Measurements from ENCODE around the gene TFAP2B.

Gene TFAP2B

DNA sequence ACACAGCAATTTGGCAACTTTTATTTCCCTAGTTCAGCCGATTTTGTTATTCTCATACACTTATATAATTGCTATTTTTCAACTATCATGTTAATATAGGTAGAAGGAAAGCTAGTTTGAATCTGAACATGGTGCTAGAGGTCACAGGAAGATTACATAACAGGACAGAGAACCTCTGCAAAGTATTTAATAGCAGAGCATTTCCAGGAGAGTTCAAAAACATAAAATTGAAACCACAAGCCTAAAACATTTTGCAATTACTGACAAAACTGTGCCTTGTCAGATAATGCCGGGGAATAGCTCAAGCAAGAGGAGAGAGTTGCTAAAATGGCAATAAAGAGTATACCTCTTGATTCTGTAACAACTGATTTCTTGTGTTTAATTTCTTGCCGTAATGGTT lies 70.8 kb downstream of the TFAP2B start:
- Histone ChIP-seq H3K4me3 (ENCODE audit: low read depth, low read length) (no peak overlapping the region), H3K36me3 (replicated peaks) (no peaks in the 10 kb centered on the region), H3K27ac (no peak overlapping the region), H3K27me3 (replicated peaks) (no peaks in the 10 kb centered on the region)
- DNase-seq, result no peak
- in situ Hi-C loops (cut with HindIII; ENCODE audit: low pct_ligation_motif_present, low sequenced_read_pairs), result no loop called here
- TF ChIP-seq, protein P1, sequence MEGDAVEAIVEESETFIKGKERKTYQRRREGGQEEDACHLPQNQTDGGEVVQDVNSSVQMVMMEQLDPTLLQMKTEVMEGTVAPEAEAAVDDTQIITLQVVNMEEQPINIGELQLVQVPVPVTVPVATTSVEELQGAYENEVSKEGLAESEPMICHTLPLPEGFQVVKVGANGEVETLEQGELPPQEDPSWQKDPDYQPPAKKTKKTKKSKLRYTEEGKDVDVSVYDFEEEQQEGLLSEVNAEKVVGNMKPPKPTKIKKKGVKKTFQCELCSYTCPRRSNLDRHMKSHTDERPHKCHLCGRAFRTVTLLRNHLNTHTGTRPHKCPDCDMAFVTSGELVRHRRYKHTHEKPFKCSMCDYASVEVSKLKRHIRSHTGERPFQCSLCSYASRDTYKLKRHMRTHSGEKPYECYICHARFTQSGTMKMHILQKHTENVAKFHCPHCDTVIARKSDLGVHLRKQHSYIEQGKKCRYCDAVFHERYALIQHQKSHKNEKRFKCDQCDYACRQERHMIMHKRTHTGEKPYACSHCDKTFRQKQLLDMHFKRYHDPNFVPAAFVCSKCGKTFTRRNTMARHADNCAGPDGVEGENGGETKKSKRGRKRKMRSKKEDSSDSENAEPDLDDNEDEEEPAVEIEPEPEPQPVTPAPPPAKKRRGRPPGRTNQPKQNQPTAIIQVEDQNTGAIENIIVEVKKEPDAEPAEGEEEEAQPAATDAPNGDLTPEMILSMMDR (IDR thresholded peaks at IDR 0.05; ENCODE audit: low read depth, low read length, missing control alignments), result no peak

DNA sequence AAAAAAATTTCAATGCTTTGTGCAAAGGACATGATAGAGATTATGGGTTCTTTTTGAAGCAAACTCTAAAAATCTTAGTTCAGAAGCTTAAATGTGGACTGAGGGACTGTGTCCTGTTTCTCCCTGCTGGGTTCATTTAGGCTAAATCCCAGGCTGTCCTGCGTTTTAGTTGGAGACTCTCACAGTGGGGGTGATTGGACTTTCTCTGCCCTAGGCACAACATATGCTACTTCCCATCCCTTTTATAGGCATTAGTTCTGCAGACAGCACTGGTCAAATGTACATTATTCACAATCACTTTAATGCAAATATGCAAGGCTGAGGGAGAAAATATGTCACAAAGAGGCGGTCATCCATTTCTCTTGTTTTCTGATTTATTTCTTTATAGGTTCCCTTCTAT lies 71.3 kb downstream of the TFAP2B start:
- in situ Hi-C loops (cut with HindIII; ENCODE audit: low pct_ligation_motif_present, low sequenced_read_pairs), result no loop called here
- Histone ChIP-seq H3K4me3 (ENCODE audit: low read depth, low read length) (no peak overlapping the region), H3K36me3 (replicated peaks) (no peaks in the 10 kb centered on the region), H3K27me3 (replicated peaks) (no peaks in the 10 kb centered on the region), H3K27ac (no peak overlapping the region)
- TF ChIP-seq, protein P1 (IDR thresholded peaks at IDR 0.05; ENCODE audit: low read depth, low read length, missing control alignments), result no peak
- no peak for DNase-seq

DNA sequence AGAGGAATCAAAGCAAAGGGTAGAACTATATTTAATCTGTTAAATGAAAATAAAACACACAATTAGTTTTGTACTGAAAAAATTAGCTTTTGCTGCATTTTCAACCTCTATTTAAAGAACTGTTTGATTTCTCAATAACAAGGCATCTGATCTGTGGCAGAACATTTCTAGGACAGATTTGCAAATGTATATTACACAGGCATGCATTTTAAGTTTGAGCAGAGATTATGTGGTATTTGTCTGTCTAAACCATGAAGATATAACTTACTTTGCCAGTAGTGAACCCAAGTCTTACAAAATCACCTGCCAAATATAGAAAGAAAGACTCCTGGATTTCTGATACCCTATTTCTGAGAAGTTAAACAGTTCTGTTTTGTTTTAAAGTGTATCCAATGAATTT lies 71.9 kb downstream of the TFAP2B start:
- no peak overlapping the region for H3K4me3 ChIP-seq (ENCODE audit: low read depth, low read length)
- no peaks in the 10 kb centered on the region for H3K36me3 ChIP-seq (replicated peaks)
- TF ChIP-seq, protein P1 (IDR thresholded peaks at IDR 0.05; ENCODE audit: low read depth, low read length, missing control alignments), result no peak
- no peak overlapping the region for H3K27ac ChIP-seq
- no peaks in the 10 kb centered on the region for H3K27me3 ChIP-seq (replicated peaks)
- no peak for DNase-seq
- in situ Hi-C loops (cut with HindIII; ENCODE audit: low pct_ligation_motif_present, low sequenced_read_pairs), result no loop called here

DNA sequence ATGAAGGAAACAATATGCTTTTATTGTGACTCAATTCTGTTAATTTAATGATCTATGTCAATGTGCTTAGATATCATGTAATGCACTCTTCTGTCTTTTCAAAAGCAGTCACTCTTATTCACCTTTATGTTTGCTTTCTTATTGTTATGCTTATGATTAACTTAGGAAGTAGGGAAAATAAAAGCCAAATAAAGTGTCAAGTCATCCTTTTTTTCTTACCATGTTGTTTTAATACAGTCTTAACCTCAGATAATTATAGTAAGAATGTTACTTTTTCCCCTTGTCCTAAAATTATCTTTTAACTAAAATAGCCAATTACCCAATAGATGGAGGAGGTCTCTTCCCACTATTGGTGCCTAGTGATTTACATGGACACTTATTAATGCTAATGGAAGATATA lies 72.6 kb downstream of the TFAP2B start:
- no peak overlapping the region for H3K27ac ChIP-seq
- no peaks in the 10 kb centered on the region for H3K27me3 ChIP-seq (replicated peaks)
- H3K36me3 ChIP-seq (replicated peaks), result no peaks in the 10 kb centered on the region
- no peak for DNase-seq
- TF ChIP-seq, protein P1 (IDR thresholded peaks at IDR 0.05; ENCODE audit: low read depth, low read length, missing control alignments), result no peak
- H3K4me3 ChIP-seq (ENCODE audit: low read depth, low read length), result no peak overlapping the region
- in situ Hi-C loops (cut with HindIII; ENCODE audit: low pct_ligation_motif_present, low sequenced_read_pairs), result no loop called here
